Heart left ventricle (tissue), 16 donors: ENCODE results near the gene ZNF430. TPM values are rescaled to one million over a fixed set of nuclear protein-coding genes. Genes with fewer than 3 reads are reported as not detected.

Experiments used
- ATAC-seq, 4 donors: fragments of 200-7000 bp; cut with Tn5 transposase; one replicate each; pipeline ENCODE4 v1.9.1; 2020 to 2022; ENCODE audit warnings: moderate library complexity in 4 of 4, mild to moderate bottlenecking in 3 of 4, moderate number of reproducible peaks in 1 of 4
- DNase-seq, 5 donors: peaks; one replicate each; pipeline ENCODE4 v3.0.0-alpha.2; 2020
- H3K27ac ChIP-seq, 12 donors: fragments of 200-600 bp; sonication (generic) in 4 of 12; one replicate each; pipeline versions ENCODE4 v1.5.0 to v1.8.0; 2016 to 2022; ENCODE audit warnings: mild to moderate bottlenecking in 2 of 12
- H3K27me3 ChIP-seq, 9 donors: fragments of 200-600 bp; sonication (generic) in 2 of 9; one replicate each; pipeline versions ENCODE4 v1.5.1 to v1.8.0; 2016 to 2022; ENCODE audit warnings: mild to moderate bottlenecking in 3 of 9
- H3K36me3 ChIP-seq, 9 donors: fragments of 200-600 bp; sonication (generic) in 2 of 9; one replicate each; pipeline versions ENCODE4 v1.5.0 to v1.8.0; 2018 to 2022; ENCODE audit warnings: mild to moderate bottlenecking in 2 of 9
- H3K4me1 ChIP-seq, 12 donors: fragments of 200-600 bp; sonication (generic) in 4 of 12; one replicate each; pipeline versions ENCODE4 v1.5.0 to v1.8.0; 2016 to 2022; ENCODE audit warnings: mild to moderate bottlenecking in 3 of 12
- H3K4me3 ChIP-seq, 12 donors: fragments of 200-600 bp; sonication (generic) in 4 of 12; one replicate each; pipeline versions ENCODE4 v1.5.0 to v1.8.0; 2017 to 2022; ENCODE audit warnings: mild to moderate bottlenecking in 9 of 12, moderate library complexity in 4 of 12
- H3K9me3 ChIP-seq, 12 donors: fragments of 200-600 bp; sonication (generic) in 4 of 12; one replicate each; pipeline versions ENCODE4 v1.5.0 to v1.8.0; 2016 to 2022; ENCODE audit warnings: mild to moderate bottlenecking in 1 of 12
- POLR2A ChIP-seq, 2 donors: fragments of 450-650 bp; IDR thresholded peaks; one replicate each; pipeline ENCODE4 v1.6.1; 2017; ENCODE audit warnings: antibody characterized with exemption in 2 of 2, mild to moderate bottlenecking in 2 of 2, moderate library complexity in 2 of 2
- WGBS, 4 donors: extraction: QIAGEN DNeasy Blood & Tissue Kit in 2 of 4; methylation state at CpG; one replicate each; pipeline versions ENCODE4 v1.1.5 to v1.1.7; 2013 to 2018; 5-methylcytosine and 5-hydroxymethylcytosine counted together
- intact Hi-C, 10 donors: fragments of 100-400 bp; cut with DNase I; formaldehyde crosslinking; loops; one replicate each; pipeline versions ENCODE4 v1.11.1 to v1.14.2; 2022
- polyA plus RNA-seq, 2 donors: library from polyadenylated mRNA; stranded (reverse); fragments of 200-250 nt; gene quantifications; one replicate each; pipeline ENCODE4 v1.2.3, GENCODE V29; 2013
- total RNA-seq, 9 donors: library from RNA; depleted of rRNA in 2 of 9; stranded (reverse); fragments of >200 nt in 2 of 9; fragmentation: NEBNext Ultra II Directional in 3 of 9; extraction: Animal tissue kit (Norgen Biotek cat#: 25700) in 3 of 9; gene quantifications; one replicate each; pipeline versions ENCODE4 v1.1.0 to v1.2.4, GENCODE V29; 2016 to 2023
- TF ChIP-seq, protein P1 (sequence below), 12 donors: fragments of 200-600 bp; sonication (generic) in 4 of 12; IDR thresholded peaks; one replicate each; pipeline versions ENCODE4 v1.5.0 to v1.8.0; 2018 to 2022; ENCODE audit warnings: antibody characterized with exemption in 12 of 12, mild to moderate bottlenecking in 5 of 12
- donor health status: ischemic (EF 13 %, LVEDD 7.1; RV severe dilation, severe dysfunction).
- donor health status: healthy with polysubstance abuse.
- donor health status: DM: no; HTN: yes; CAD: no.
- donor health status: DM: no; HTN: no; CAD: no.
- donor health status: ischemic (EF 25% LVEDD 6.9; RV normal size, moderate dysfunction).
- donor health status: ischemic (EF 25% LVEDD 5.7; RV mildly dilated, moderate dysfunction).
- donor health status: healthy.
- donor health status: DM: yes; HTN: yes; CAD: no.
- donor health status: ischemic (EF 35%, LVEDD 5.7; RV mildly dilated, moderate dysfunction).
- donor health status: nonischemic (EF 11% LVEDD 7.7; RV severe dilation, severe dysfunction).
- donor health status: DM: yes; HTN: yes; CAD: no.
- donor health status: PGD.
- donor health status: ischemic (EF 29% LVEDD 5.4; RV normal size, mild dysfunction).
- donor health status: nonischemic (EF 23%, LVEDD 6.1; RV moderate dilation, normal function).

ZNF430 gene
- total and polyA plus RNA-seq, 11 donors = 1.1 to 9.1 (median 3.9) TPM

DNA sequence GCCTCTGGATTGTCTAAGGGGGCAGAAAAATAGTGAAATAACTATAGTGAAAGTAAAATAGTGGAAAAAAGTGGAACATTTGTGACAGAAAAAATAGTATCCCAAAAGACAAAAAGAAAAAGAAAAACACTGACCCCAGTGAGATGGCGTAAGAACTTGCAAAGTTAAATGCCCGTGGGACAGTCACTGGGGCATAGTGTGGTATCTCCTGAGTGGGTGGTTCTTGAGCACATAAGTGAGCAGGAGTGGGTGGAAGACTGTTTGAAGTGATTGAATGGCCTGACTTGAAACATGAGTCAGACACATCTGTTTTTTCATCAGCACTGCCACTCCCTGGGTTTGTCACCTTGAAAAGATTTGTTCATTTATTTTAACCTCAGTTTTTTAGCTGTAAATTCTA is 2.5 kb downstream of the ZNF430 start:
- H3K27me3 ChIP-seq = no peaks in the 10 kb centered on the region

DNA sequence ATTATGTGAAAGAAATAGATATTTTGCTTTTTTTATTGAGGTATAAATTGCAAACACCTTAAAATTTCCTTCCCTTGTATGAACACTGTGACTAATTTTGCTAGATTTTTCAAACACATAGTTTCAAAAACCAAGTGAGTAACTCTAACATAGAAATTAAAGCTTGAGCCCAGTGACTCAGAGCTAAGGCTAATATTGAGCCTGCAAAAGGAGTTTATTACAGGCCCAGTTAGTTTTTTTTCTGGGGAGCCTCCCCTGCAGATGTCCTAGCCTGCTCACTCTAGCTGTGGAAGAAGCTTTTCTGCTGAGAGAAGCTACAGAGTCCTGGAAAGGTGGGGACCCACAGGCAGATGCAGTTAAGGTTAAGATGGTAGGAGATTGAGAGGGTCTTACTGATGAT is 3.4 kb downstream of the ZNF430 start:
- H3K27me3 ChIP-seq = no peaks in the 10 kb centered on the region
- TF ChIP-seq, protein P1, sequence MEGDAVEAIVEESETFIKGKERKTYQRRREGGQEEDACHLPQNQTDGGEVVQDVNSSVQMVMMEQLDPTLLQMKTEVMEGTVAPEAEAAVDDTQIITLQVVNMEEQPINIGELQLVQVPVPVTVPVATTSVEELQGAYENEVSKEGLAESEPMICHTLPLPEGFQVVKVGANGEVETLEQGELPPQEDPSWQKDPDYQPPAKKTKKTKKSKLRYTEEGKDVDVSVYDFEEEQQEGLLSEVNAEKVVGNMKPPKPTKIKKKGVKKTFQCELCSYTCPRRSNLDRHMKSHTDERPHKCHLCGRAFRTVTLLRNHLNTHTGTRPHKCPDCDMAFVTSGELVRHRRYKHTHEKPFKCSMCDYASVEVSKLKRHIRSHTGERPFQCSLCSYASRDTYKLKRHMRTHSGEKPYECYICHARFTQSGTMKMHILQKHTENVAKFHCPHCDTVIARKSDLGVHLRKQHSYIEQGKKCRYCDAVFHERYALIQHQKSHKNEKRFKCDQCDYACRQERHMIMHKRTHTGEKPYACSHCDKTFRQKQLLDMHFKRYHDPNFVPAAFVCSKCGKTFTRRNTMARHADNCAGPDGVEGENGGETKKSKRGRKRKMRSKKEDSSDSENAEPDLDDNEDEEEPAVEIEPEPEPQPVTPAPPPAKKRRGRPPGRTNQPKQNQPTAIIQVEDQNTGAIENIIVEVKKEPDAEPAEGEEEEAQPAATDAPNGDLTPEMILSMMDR (IDR thresholded peaks at IDR 0.05) = no peak
- no peak for TF ChIP-seq POLR2A (IDR thresholded peaks at IDR 0.05)
- H3K4me1 ChIP-seq = peaks cover 0 to 43% (median 9%) of the 10 kb centered on the region in 12 donors
- peaks cover 0 to 61% (median 40%) of the 10 kb centered on the region in 9 donors for H3K36me3 ChIP-seq
- H3K27ac ChIP-seq = no peak overlapping the region
- H3K9me3 ChIP-seq = no peaks in the 10 kb centered on the region
- H3K4me3 ChIP-seq = no peak overlapping the region
- ATAC-seq (no peak), DNase-seq (no peak)
- intact Hi-C loops = loop anchor here in 1 of 10 donors (5.0 kb wide), 1 partner anchor 58 kb away; the partner anchor contains the start of gene ZNF714

More for the DNA sequence above, 2.5 kb downstream of the ZNF430 start:
- WGBS, 4 donors = 71 to 87% (median 85%) methylated on average over 2 of the region's 2 CpGs
- ATAC-seq (no peak), DNase-seq (no peak)
- H3K36me3 ChIP-seq = peaks cover 0 to 52% (median 38%) of the 10 kb centered on the region in 9 donors
- H3K4me3 ChIP-seq = no peak overlapping the region
- no peaks in the 10 kb centered on the region for H3K9me3 ChIP-seq
- H3K4me1 ChIP-seq = peaks cover 0 to 35% (median 7%) of the 10 kb centered on the region in 12 donors
- TF ChIP-seq, protein P1 (IDR thresholded peaks at IDR 0.05) = no peak
- no peak for TF ChIP-seq POLR2A (IDR thresholded peaks at IDR 0.05)
- no peak overlapping the region for H3K27ac ChIP-seq
- intact Hi-C loops = loop anchor here in 1 of 10 donors (5.0 kb wide), 1 partner anchor 59 kb away; the partner anchor contains the start of gene ZNF714

DNA sequence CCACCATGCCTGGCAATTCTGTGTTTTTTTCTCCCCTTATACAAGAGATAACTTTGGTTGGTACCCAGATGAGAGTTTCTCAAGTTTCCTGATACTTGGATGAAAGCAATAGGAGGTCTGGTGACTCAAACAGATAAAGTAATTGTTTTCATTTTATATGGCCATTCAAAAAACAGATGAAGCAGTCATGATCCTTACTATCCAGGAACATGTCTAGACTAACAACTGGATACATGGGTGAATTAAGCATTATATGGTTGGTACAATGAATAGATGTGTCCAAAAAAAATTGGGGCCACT is 8.5 kb downstream of the ZNF430 start:
- ATAC-seq (no peak), DNase-seq (no peak)
- TF ChIP-seq, protein P1 (IDR thresholded peaks at IDR 0.05) = no peak
- TF ChIP-seq POLR2A (IDR thresholded peaks at IDR 0.05) = no peak
- Histone ChIP-seq H3K9me3 (no peaks in the 10 kb centered on the region), H3K4me3 (no peak overlapping the region), H3K36me3 (peaks cover 0 to 78% (median 38%) of the 10 kb centered on the region in 9 donors), H3K27ac (no peak overlapping the region), H3K4me1 (peaks cover 0 to 19% (median 0%) of the 10 kb centered on the region in 12 donors), H3K27me3 (no peaks in the 10 kb centered on the region)
- intact Hi-C loops = no loop called here

DNA sequence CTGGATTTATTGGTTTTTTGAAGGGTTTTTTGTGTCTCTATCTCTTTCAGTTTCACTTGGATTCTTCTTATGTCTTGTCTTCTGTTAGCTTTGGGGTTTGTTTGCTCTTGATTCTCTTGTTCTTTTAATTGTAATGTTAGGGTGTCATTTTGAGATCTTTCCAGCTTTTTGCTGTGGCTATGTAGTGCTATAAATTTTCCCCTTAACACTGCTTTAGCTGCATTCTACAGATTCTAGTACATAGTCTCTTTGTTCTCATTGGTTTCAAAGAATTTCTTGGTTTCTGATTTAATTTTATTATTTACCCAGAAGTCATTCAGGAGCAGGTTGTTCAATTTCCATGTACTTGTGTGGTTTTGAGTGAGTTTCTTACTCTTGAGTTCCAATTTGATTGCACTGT is 24.6 kb downstream of the ZNF430 start:
- TF ChIP-seq, protein P1 (IDR thresholded peaks at IDR 0.05) = no peak
- TF ChIP-seq POLR2A (IDR thresholded peaks at IDR 0.05) = no peak
- no peak overlapping the region for H3K4me3 ChIP-seq
- no peak overlapping the region for H3K27ac ChIP-seq
- intact Hi-C loops = no loop called here
- H3K27me3 ChIP-seq = no peaks in the 10 kb centered on the region
- peaks cover 0 to 63% (median 21%) of the 10 kb centered on the region in 12 donors for H3K9me3 ChIP-seq
- H3K36me3 ChIP-seq = peaks cover 0 to 39% (median 11%) of the 10 kb centered on the region in 9 donors
- ATAC-seq (no peak), DNase-seq (no peak)
- H3K4me1 ChIP-seq = no peaks in the 10 kb centered on the region
